GM18508 (cell line): ENCODE data around the gene SYT1.

Experiments
- ATAC-seq: cut with Tn5 transposase; IDR thresholded peaks from one replicate; pipeline ENCODE4 v1.9.1; 2021; ENCODE audit warnings: moderate number of reproducible peaks; ENCODE audit not compliant: insufficient read depth, unreplicated experiment

The SYT1 gene

GRCh38 chr12:79453820-79454219 is 589.2 kb downstream of the SYT1 start:
- ATAC-seq = no peak

GRCh38 chr12:79454338-79454843 is 589.8 kb downstream of the SYT1 start:
- ATAC-seq = no peak

- no peak for ATAC-seq
Observed at GRCh38 chr12:79455286-79455685, 590.7 kb downstream of the SYT1 start.

GRCh38 chr12:79482323-79482722 is 617.7 kb downstream of the SYT1 start:
- no peak for ATAC-seq

- no peak for ATAC-seq
Observed at GRCh38 chr12:79482921-79483320, 618.3 kb downstream of the SYT1 start.

- no peak for ATAC-seq
Observed at GRCh38 chr12:79486154-79486553, 621.6 kb downstream of the SYT1 start.

GRCh38 chr12:79487386-79488110 is 623.0 kb downstream of the SYT1 start:
- no peak for ATAC-seq
